Psoas muscle (tissue), 8 donors: ENCODE data around the gene CAPN2. TPM values are rescaled to one million over a fixed set of nuclear protein-coding genes. Genes with fewer than 3 reads are reported as not detected.

Experiments
- ATAC-seq, 4 donors: fragments of 200-7000 bp; cut with Tn5 transposase; one replicate each; pipeline ENCODE4 v1.9.1; 2020; ENCODE audit warnings: moderate library complexity in 3 of 4, mild to moderate bottlenecking in 2 of 4
- DNase-seq, 2 donors: peaks; one replicate each; pipeline ENCODE4 v3.0.0-alpha.2; 2020
- H3K27ac ChIP-seq: fragments of 200-600 bp; one replicate; pipeline ENCODE4 v1.8.0; 2022
- H3K27me3 ChIP-seq, 3 donors: fragments of 200-600 bp in 1 of 3; one replicate each; pipeline versions ENCODE4 v1.6.1 to v1.8.0; 2013 to 2022; ENCODE audit warnings: low read length in 2 of 3, mild to moderate bottlenecking in 2 of 3, moderate library complexity in 1 of 3; ENCODE audit not compliant: insufficient read depth in 3 of 3
- H3K36me3 ChIP-seq, 2 donors: fragments of 200-600 bp in 1 of 2; one replicate each; pipeline versions ENCODE4 v1.6.1 to v1.8.0; 2013 to 2022; ENCODE audit warnings: low read depth in 1 of 2, mild to moderate bottlenecking in 1 of 2, moderate library complexity in 1 of 2; ENCODE audit not compliant: insufficient read depth in 1 of 2
- H3K4me1 ChIP-seq: fragments of 200-600 bp; one replicate; pipeline ENCODE4 v1.8.0; 2022
- H3K4me3 ChIP-seq: fragments of 200-600 bp; one replicate; pipeline ENCODE4 v1.8.0; 2022; ENCODE audit warnings: mild to moderate bottlenecking
- H3K9me3 ChIP-seq: fragments of 200-600 bp; one replicate; pipeline ENCODE4 v1.8.0; 2022
- WGBS, 3 donors: extraction: QIAGEN DNeasy Blood & Tissue Kit; methylation state at CpG; one replicate each; pipeline versions ENCODE4 v1.1.6 to v1.1.7; 2013; 5-methylcytosine and 5-hydroxymethylcytosine counted together
- intact Hi-C, 2 donors: fragments of 100-400 bp; cut with DNase I; formaldehyde crosslinking; loops; one replicate each; pipeline versions ENCODE4 v1.11.0 to v1.14.2; 2022
- polyA plus RNA-seq, 3 donors: library from polyadenylated mRNA; stranded (reverse); fragments of 200-250 nt; gene quantifications; one replicate each; pipeline ENCODE4 v1.2.3, GENCODE V29; 2013
- total RNA-seq, 4 donors: library from RNA; stranded (reverse); fragmentation: NEBNext Ultra II Directional in 2 of 4; extraction: Animal tissue kit (Norgen Biotek cat#: 25700) in 2 of 4; gene quantifications; one replicate each; pipeline versions ENCODE4 v1.2.1 to v1.2.4, GENCODE V29; 2021 to 2023
- TF ChIP-seq, protein P1 (sequence below): fragments of 200-600 bp; IDR thresholded peaks from one replicate; pipeline ENCODE4 v1.8.0; 2022; ENCODE audit warnings: antibody characterized with exemption
- donor health status: healthy with polysubstance abuse.
- donor health status: DM: no; HTN: no; CAD: no; lungs with moderate emphysema.
- donor health status: Bipolar disorder and iron deficiency.
- donor health status: healthy.
- donor health status: DM: yes; HTN: yes; CAD: no.
- donor health status: DM: no; HTN: no; CAD: no.
- donor health status: DM: no; HTN: no; CAD: no.
- donor health status: DM: yes; HTN: yes; CAD: no.

The CAPN2 gene
- total and polyA plus RNA-seq, 7 donors = 47.6 to 157 (median 105) TPM

DNA sequence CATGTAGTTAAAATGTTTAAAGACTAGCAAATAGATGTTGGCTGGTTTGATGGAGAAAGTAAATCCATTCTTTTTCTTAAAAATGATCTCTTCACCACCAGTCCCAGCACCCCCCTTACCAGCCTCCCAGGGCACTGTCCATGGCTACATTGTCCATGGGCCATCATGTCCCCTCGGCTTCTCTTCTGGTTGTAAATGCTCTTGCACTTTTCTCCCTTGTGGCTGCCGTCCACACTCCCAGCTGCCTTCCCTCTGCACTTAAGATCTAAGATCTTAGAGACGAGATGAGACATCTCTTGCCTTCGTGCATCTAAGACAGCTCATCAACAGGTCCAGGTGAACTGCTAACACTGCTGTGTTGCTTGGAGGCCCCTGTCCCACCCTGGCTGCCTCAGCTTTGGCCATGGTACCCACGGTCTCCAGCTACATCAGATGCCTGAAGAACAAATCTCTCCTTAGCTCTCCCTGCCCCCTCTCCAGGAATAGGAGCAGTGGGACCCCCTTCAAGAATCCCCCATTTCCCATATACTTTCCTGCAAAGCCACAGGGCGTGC lies 11.1 kb downstream of the CAPN2 start:
- 90 to 94% (median 93%) methylated on average over 6 of the region's 6 CpGs for WGBS, 3 donors
- Histone ChIP-seq H3K27me3 (no peaks in the 10 kb centered on the region), H3K27ac (no peak overlapping the region), H3K4me1 (peaks cover 35% of the 10 kb centered on the region), H3K9me3 (no peaks in the 10 kb centered on the region), H3K36me3 (peaks cover 2 to 64% of the 10 kb centered on the region in 2 donors), H3K4me3 (no peak overlapping the region)
- ATAC-seq = no peak
- TF ChIP-seq, protein P1, sequence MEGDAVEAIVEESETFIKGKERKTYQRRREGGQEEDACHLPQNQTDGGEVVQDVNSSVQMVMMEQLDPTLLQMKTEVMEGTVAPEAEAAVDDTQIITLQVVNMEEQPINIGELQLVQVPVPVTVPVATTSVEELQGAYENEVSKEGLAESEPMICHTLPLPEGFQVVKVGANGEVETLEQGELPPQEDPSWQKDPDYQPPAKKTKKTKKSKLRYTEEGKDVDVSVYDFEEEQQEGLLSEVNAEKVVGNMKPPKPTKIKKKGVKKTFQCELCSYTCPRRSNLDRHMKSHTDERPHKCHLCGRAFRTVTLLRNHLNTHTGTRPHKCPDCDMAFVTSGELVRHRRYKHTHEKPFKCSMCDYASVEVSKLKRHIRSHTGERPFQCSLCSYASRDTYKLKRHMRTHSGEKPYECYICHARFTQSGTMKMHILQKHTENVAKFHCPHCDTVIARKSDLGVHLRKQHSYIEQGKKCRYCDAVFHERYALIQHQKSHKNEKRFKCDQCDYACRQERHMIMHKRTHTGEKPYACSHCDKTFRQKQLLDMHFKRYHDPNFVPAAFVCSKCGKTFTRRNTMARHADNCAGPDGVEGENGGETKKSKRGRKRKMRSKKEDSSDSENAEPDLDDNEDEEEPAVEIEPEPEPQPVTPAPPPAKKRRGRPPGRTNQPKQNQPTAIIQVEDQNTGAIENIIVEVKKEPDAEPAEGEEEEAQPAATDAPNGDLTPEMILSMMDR = no peak
- no peak for DNase-seq
- intact Hi-C loops = no loop called here

DNA sequence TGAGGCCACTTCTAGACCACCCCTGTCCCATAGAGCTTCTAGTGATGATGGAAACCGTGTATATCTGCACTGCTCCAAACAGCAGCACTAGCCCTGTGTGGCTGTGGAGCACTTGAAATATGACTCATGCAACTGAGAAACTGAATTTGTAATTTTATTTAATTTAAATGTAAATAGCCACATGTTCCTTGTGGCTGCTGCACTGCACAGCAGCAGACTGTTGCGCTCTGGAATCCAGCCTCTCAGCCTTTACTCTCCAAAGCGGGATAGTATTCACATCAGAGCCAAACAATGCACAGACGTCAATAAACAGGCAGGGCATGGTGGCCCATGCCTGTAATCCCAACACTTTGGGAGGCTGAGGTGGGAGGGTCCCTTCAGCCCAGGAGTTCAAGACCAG lies 12.0 kb downstream of the CAPN2 start:
- peaks cover 0 to 62% of the 10 kb centered on the region in 2 donors for H3K36me3 ChIP-seq
- H3K4me1 ChIP-seq = peaks cover 35% of the 10 kb centered on the region
- no peak overlapping the region for H3K4me3 ChIP-seq
- H3K27ac ChIP-seq = no peak overlapping the region
- 89 to 94% (median 93%) methylated on average over 4 of the region's 4 CpGs for WGBS, 3 donors
- H3K9me3 ChIP-seq = no peaks in the 10 kb centered on the region
- no peaks in the 10 kb centered on the region for H3K27me3 ChIP-seq
- ATAC-seq = no peak
- DNase-seq = no peak
- intact Hi-C loops = no loop called here
- TF ChIP-seq, protein P1 = no peak

DNA sequence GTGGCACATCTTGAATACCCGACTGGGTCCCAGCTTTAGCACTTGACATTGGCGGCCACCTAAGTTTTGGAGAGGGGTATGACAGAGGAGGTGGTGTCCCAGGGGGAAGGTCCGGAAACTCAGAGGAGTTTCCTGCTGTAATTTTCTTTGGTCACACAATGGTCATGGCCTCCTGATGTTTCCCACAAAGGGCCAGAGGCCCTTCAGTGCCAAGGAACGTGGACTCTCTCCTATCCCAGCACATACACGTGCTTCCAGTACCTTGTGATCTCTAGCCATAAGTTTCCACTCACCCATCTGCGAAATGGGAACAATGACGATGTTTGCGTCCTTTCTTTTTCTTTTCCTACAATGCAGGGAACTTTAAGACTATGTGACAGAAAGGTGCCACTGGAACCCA lies 13.2 kb downstream of the CAPN2 start:
- peak overlapping the region; percentile 64 for H3K27ac ChIP-seq
- intact Hi-C loops = no loop called here
- no peak overlapping the region for H3K4me3 ChIP-seq
- peaks cover 30% of the 10 kb centered on the region for H3K4me1 ChIP-seq
- no peaks in the 10 kb centered on the region for H3K27me3 ChIP-seq
- H3K9me3 ChIP-seq = no peaks in the 10 kb centered on the region
- WGBS, 3 donors = 67 to 74% (median 69%) methylated on average over 8 of the region's 8 CpGs
- TF ChIP-seq, protein P1 = no peak
- H3K36me3 ChIP-seq = peaks cover 0 to 50% of the 10 kb centered on the region in 2 donors
- no peak for DNase-seq
- no peak for ATAC-seq

DNA sequence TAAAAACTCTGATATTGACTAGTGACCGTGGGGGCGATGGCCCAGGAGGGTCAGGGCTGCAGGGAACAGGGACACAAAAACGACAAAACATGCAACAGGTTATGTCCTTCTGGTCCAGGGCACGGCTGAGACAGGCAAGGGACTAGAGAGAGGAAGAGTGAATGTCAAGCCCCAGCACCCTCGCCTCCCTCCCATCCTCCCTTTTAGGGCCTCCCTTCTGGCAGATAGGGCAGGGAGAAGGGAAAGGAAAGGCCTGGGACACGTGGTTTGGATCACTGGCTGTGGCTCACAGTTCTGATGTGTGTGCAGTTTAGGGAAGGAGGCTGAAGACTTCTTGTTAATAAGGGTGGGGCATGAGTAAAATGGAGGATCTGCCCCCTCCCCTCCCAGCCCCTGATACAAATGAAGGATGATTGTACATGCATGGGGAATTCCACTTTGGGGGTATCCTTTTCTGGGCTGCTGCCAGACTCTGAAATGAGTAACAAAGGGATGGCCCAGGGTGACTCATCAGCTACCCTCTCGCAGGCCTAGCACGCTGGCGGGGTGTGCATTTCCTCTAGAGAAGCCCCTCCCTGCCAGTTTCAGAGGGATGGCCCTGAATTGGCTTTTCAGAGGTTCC lies 14.2 kb downstream of the CAPN2 start:
- intact Hi-C loops = no loop called here
- peak overlapping the region; percentile 64 for H3K27ac ChIP-seq
- TF ChIP-seq, protein P1 = no peak
- H3K36me3 ChIP-seq = peaks cover 0 to 41% of the 10 kb centered on the region in 2 donors
- ATAC-seq (peak; percentile 53 to 74 (median 72)), DNase-seq (peak; percentile 79 to 81)
- peaks cover 30% of the 10 kb centered on the region for H3K4me1 ChIP-seq
- H3K4me3 ChIP-seq = no peak overlapping the region
- H3K9me3 ChIP-seq = no peaks in the 10 kb centered on the region
- WGBS, 3 donors = 43 to 53% (median 48%) methylated on average over 9 of the region's 9 CpGs
- no peaks in the 10 kb centered on the region for H3K27me3 ChIP-seq
